GM19328 (cell line): Measurements from ENCODE around the gene ZNF223.

Experiments used
- ATAC-seq: cut with Tn5 transposase; IDR thresholded peaks from one replicate; pipeline ENCODE4 v1.9.1; 2021; ENCODE audit warnings: mild to moderate bottlenecking, moderate library complexity; ENCODE audit not compliant: unreplicated experiment

ZNF223 gene

GRCh38 chr19:44071824-44072542, 20.1 kb downstream of the ZNF223 start, which contains the start of gene ZNF284:
TSS of gene ZNF284 (plus strand) at chr19:44072159. CDS start at chr19:44076390, 4,231 bp downstream.
- peak; percentile 51 for ATAC-seq

DNA sequence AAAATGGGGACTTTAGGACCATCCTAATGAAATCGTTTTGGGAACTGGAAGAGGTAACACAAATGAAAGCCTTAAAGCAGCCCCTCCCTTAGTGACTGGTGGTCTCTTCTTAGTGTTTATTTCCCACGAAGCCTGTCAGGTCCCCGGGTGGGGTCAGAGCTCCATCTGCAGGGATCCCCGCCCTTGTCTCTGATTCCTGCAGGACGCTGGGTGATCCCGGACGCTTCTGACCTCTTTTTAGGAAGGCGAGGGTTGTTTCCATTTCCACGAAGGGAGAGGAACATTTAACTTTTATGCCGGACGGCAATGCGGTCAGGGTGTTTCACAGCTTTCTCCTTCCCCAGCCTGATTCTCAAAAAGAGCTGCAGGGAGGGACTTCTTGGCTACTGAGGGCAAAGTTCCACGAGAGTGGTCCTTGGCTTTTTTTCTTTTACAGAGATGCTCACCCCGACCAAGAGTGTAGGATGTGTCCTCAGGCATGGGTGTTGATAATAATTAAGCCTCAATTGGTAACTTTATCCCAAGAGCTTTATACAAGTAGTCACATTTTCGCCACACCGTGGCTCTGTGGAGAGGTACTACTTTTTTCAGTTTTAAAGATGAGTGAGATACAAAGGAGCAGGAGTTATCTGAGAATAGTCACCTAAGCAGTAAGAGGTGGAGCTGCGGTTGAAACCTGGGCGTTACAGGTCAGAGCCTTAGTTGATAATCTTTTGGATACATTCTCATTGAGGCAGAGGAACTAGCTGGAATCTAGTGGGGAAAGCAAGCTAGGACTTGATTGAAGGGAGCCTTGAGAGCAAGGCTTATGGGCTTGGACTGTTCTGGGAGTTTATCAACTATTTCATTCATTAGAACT, 20.9 kb downstream of the ZNF223 start:
- ATAC-seq = no peak

GRCh38 chr19:44076325-44076724, 24.5 kb downstream of the ZNF223 start:
- ATAC-seq = no peak

DNA sequence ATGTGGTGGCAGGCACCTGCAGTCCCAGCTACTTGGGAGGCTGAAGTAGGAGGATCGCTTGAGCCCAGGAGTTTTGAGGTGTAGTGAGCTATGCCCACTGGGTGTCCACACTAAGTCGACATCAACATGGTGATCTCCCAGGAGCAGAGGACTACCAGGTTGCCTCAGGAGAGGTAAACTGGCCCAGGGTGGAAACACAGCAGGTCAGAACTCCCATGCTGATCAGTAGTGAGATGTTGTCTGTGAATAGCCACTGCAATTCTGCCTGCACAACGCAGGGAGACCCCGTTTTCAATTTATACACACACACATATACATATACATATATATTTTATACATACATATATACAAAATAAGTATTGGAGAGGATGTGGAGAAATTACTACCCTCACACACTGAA, 40.3 kb downstream of the ZNF223 start:
- no peak for ATAC-seq

DNA sequence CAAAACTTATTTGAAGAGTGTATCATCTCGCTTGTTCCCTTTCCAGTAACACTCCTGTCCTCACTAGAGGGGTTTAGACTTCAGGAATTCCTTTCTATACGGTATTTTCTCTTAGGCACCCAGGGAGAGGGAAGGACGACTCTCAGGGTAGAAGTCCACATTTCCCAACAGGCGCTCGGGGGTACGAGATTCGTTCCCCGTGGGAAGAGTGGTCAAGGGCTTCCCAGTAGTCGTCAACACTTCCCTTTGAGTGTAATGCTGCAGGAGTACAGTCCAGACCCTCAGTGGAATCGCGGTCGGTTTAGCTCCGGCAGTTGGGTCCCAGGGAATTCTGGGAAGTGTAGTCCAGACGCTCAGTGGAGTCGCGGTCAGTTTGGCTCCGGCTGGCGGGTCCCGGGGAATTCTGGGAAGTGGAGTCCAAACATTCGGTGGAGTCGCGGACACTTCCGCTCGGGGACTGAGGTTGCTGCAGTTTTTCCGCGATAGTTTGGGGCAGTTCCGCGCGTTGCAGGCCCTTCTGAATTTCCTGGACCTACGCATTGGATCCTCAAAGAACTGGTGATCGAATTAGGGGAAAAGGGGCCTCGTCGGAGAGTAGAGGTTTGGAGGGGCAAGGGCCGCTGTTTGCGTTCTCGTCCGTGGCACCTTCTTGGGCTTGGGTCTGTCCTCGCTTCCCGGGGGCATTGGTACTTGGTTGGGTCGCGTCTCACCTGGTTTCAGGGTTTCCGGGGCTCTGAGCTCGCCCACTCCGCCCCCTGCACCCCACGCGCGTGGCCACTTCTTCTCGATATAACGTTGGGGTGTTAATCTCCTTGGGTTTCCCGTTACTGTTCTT, 42.3 kb downstream of the ZNF223 start, which contains the start of gene ZNF224:
Gene ZNF224 (plus strand): TSS at position 431 of the 835 bp plus-strand sequence. CDS start 3,513 bp downstream, outside the sequence.
- ATAC-seq = no peak

- no peak for ATAC-seq
Observed at GRCh38 chr19:44107751-44108150, 55.9 kb downstream of the ZNF223 start.

DNA sequence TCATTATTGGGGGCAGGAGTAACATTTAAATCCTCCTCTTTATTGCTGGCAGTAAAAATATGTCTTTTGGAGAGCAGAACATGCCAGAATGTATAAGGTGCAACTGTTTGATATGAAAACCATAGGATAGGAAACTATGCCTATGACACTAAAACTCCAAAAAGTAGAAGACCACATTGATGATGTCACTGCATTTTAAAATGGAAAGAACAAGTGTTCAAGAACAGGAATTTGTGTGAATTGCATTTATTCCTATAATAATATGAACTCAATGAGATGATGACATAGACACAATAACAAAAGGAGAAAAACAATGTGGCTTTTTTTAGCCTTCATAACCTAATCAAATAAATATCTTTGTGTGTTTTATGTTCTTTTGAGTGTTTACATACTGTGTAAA, 57.6 kb downstream of the ZNF223 start:
- no peak for ATAC-seq

DNA sequence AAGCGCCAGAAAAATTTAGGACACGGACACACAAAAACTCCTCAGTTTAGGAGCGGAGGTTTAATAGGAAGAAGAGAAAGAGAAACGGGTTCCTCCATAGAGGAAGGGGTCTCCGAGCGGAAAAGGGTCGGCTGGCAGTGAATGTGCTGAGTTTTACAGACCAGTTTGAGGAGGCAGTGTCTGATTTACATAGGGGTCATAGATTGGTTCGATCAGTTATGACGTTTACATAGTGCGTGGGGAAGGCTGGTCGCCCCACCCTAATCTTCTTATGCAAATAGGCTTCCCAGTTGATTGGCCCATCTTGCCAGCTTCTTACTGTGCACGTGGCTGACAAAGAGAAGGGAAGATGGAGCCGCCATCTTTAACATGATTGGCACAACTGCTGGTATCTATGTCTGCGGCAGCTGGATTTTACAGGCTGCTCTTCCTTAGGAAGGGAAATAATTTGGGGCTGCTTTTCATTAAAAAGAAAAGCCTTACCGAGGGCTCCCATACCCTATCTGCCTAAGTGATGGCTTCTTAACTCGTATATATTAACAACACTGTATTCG, 60.2 kb downstream of the ZNF223 start:
- ATAC-seq = no peak

- peak; percentile 11 for ATAC-seq
Observed at GRCh38 chr19:44112802-44113137, 60.9 kb downstream of the ZNF223 start.

DNA sequence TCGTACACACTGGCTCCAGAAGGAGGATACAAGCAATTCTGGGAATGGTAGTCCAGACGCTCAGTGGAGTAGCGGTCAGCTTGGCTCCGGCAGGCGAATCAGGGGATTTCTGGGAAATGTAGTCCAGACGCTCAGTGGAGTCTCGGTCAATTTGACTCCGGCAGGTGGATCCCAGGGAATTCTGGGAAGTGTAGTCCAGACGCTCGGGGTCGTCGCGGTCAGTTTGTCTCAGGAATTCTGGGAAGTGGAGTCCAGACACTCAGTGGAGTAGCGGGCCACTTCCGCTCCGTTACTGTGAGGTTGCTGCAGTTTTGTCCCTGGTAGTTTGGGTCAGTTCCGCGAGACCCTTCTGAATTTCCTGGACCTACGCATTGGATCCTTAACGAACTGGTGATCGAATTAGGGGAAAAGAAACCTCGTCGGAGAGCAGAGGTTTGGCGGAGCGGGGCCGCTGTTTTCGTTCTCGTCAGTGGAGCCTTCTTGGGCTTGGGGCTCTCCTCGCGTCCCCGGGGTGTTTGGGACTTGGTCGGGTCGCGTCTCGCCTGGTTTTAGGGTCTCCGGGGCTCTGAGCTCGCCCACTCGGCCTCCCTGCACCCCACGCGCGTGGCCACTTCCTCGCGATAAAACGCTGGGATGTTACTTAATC, 61.4 kb downstream of the ZNF223 start, which contains the start of gene ZNF225:
Gene ZNF225 (plus strand): TSS at position 262 of the 646 bp plus-strand sequence. CDS start 2,429 bp downstream, outside the sequence.
- ATAC-seq = peak; percentile 89

- ATAC-seq = no peak
Observed at GRCh38 chr19:44113784-44114390, 62.1 kb downstream of the ZNF223 start.
